Activated B cell treated with CpG ODN at 0.5 μM for 24 hours (primary cell): ENCODE results near the gene APLP1. TPM values are rescaled to one million over a fixed set of nuclear protein-coding genes. Genes with fewer than 3 reads are reported as not detected.
A peak's percentile ranks its signal among the peaks of the same experiment; 100 is the strongest.
"Not testable (repeated sequence)": the region's sequence is repeated elsewhere in the genome, so short reads cannot be mapped to it uniquely, and the experiment has no call there.

Source experiments
- ATAC-seq: fragments of 200-7000 bp; cut with Tn5 transposase; one replicate; pipeline ENCODE4 v1.10.0; 2021; ENCODE audit warnings: low read depth, mild to moderate bottlenecking, moderate library complexity
- CTCF ChIA-PET: fragments of 350-600 bp; sonication (Branson Sonifier 250); formaldehyde crosslinking; loops from one replicate; lab custom pipeline; 2021; ENCODE audit warnings: antibody characterized with exemption; lab: Charles Lee
- POLR2A ChIA-PET: fragments of 350-600 bp; sonication (Branson Sonifier 250); formaldehyde crosslinking; loops from one replicate; lab custom pipeline; 2021; ENCODE audit warnings: antibody characterized with exemption; lab: Charles Lee
- DNase-seq: peaks from one replicate; pipeline ENCODE4 v3.0.0; 2022
- H3K27ac Mint-ChIP-seq: one replicate; pipeline ENCODE4 v1.8.0; 2020; ENCODE audit warnings: mixed read lengths
- H3K27me3 Mint-ChIP-seq: one replicate; pipeline ENCODE4 v1.8.0; 2021; ENCODE audit warnings: mixed read lengths
- H3K36me3 Mint-ChIP-seq: one replicate; pipeline ENCODE4 v1.8.0; 2021; ENCODE audit warnings: low read depth, mixed read lengths
- H3K4me1 Mint-ChIP-seq: one replicate; pipeline ENCODE4 v1.8.0; 2021; ENCODE audit warnings: mixed read lengths
- H3K4me3 Mint-ChIP-seq: one replicate; pipeline ENCODE4 v1.8.0; 2020; ENCODE audit warnings: mild to moderate bottlenecking, mixed read lengths
- H3K9me3 Mint-ChIP-seq: one replicate; pipeline ENCODE4 v1.8.0; 2020; ENCODE audit warnings: mixed read lengths
- CTCF ChIP-seq: fragments of 200-600 bp; IDR thresholded peaks from one replicate; pipeline ENCODE4 v1.8.0; 2022; ENCODE audit warnings: antibody characterized with exemption, mild to moderate bottlenecking
- intact Hi-C: fragments of 100-400 bp; cut with micrococcal nuclease; formaldehyde crosslinking; loops from one replicate; pipeline ENCODE4 v1.15.1; 2024
- total RNA-seq: library from RNA; stranded (reverse); gene quantifications from 2 replicates; pipeline ENCODE4 v1.2.3, GENCODE V29; 2022

The APLP1 gene
- total RNA-seq, 1 donor from 2014 or later = not detected

GRCh38 chr19:35889370-35890112 lies 21.2 kb downstream of the APLP1 start:
- intact Hi-C loops = no loop called here
- no peak overlapping the region for H3K4me3 Mint-ChIP-seq
- peaks cover 84% of the 10 kb centered on the region for H3K36me3 Mint-ChIP-seq
- peak overlapping the region; percentile 61 for H3K27ac Mint-ChIP-seq
- CTCF ChIA-PET = no interaction called here
- POLR2A ChIA-PET = no interaction called here
- TF ChIP-seq CTCF = no peak
- no peaks in the 10 kb centered on the region for H3K9me3 Mint-ChIP-seq
- ATAC-seq (no peak), DNase-seq (no peak)
- H3K4me1 Mint-ChIP-seq = peaks cover 15% of the 10 kb centered on the region
- no peaks in the 10 kb centered on the region for H3K27me3 Mint-ChIP-seq

GRCh38 chr19:35890113-35890650 lies 21.8 kb downstream of the APLP1 start:
- H3K4me3 Mint-ChIP-seq = no peak overlapping the region
- POLR2A ChIA-PET = interaction anchor here (1.0 kb wide), 1 partner anchor 38 kb away, joined by 3 read pairs; no protein-coding TSS in a partner anchor
- DNase-seq = no peak
- CTCF ChIA-PET = no interaction called here
- intact Hi-C loops = no loop called here
- H3K4me1 Mint-ChIP-seq = peaks cover 14% of the 10 kb centered on the region
- no peak for TF ChIP-seq CTCF
- H3K9me3 Mint-ChIP-seq = no peaks in the 10 kb centered on the region
- no peak for ATAC-seq
- H3K27ac Mint-ChIP-seq = no peak overlapping the region
- no peaks in the 10 kb centered on the region for H3K27me3 Mint-ChIP-seq
- H3K36me3 Mint-ChIP-seq = peaks cover 89% of the 10 kb centered on the region

GRCh38 chr19:35891819-35892218 lies 23.4 kb downstream of the APLP1 start:
- ATAC-seq, H3K27me3 Mint-ChIP-seq, H3K9me3 Mint-ChIP-seq, H3K4me3 Mint-ChIP-seq, H3K27ac Mint-ChIP-seq, intact Hi-C loops, DNase-seq: not testable (repeated sequence)
- Mint-ChIP-seq H3K4me1 (peaks cover 23% of the 10 kb centered on the region), H3K36me3 (peaks cover 88% of the 10 kb centered on the region)
- POLR2A ChIA-PET = interaction anchor here (0.9 to 1.8 kb wide), 5 partner anchors 9 to 40 kb away, joined by 3 to 9 read pairs (median 5); no protein-coding TSS in a partner anchor
- CTCF ChIA-PET = interaction anchor here (0.7 to 0.8 kb wide), 2 partner anchors 9 to 39 kb away, joined by 3 to 4 read pairs; no protein-coding TSS in a partner anchor

GRCh38 chr19:35894342-35894741 lies 26.0 kb downstream of the APLP1 start:
- Mint-ChIP-seq H3K4me3 (no peak overlapping the region), H3K27ac (no peak overlapping the region), H3K36me3 (peaks cover 83% of the 10 kb centered on the region), H3K9me3 (no peaks in the 10 kb centered on the region), H3K4me1 (peaks cover 44% of the 10 kb centered on the region), H3K27me3 (no peaks in the 10 kb centered on the region)
- TF ChIP-seq CTCF = no peak
- ChIA-PET CTCF (interaction anchor here (0.6 to 1.2 kb wide), 3 partner anchors 11 to 207 kb away, joined by 3 read pairs; no protein-coding TSS in a partner anchor), POLR2A (interaction anchor here (0.5 to 2.2 kb wide), 5 partner anchors 9 to 248 kb away, joined by 3 to 6 read pairs (median 4); no protein-coding TSS in a partner anchor)
- intact Hi-C loops = no loop called here
- no peak for DNase-seq
- no peak for ATAC-seq

GRCh38 chr19:35895911-35896642 lies 27.7 kb downstream of the APLP1 start:
- Mint-ChIP-seq H3K36me3 (peaks cover 71% of the 10 kb centered on the region), H3K4me1 (peaks cover 49% of the 10 kb centered on the region), H3K27me3 (no peaks in the 10 kb centered on the region), H3K9me3 (no peaks in the 10 kb centered on the region), H3K27ac (peak overlapping the region; percentile 43), H3K4me3 (no peak overlapping the region)
- DNase-seq (no peak), ATAC-seq (no peak)
- ChIA-PET CTCF (no interaction called here), POLR2A (interaction anchor here (2.2 kb wide), 1 partner anchor 10 kb away, joined by 6 read pairs; no protein-coding TSS in a partner anchor)
- TF ChIP-seq CTCF = no peak
- intact Hi-C loops = no loop called here
